Esophagus muscularis mucosa (tissue), 4 donors: Measurements from ENCODE around the gene PNPLA4. TPM values are rescaled to one million over a fixed set of nuclear protein-coding genes. Genes with fewer than 3 reads are reported as not detected.

Experiments used
- DNase-seq: peaks from one replicate; pipeline ENCODE4 v3.0.0-alpha.2; 2017; ENCODE audit errors: extremely low spot score
- H3K27ac ChIP-seq, 4 donors: fragments of 200-600 bp; sonication (generic); replicated peaks in 1 of 4; 1 replicate in 3 of 4; 2 replicates in 1 of 4; pipeline ENCODE4 v1.5.1; 2016 to 2019; ENCODE audit warnings: mild to moderate bottlenecking in 1 of 4
- H3K27me3 ChIP-seq, 4 donors: fragments of 200-600 bp; sonication (generic); one replicate each; pipeline versions ENCODE4 v1.5.1 to v1.6.0; 2016 to 2019
- H3K36me3 ChIP-seq, 4 donors: fragments of 200-600 bp; sonication (generic); one replicate each; pipeline ENCODE4 v1.5.1; 2016 to 2019
- H3K4me1 ChIP-seq, 4 donors: fragments of 200-600 bp; sonication (generic); one replicate each; pipeline ENCODE4 v1.5.1; 2016 to 2019
- H3K4me3 ChIP-seq, 4 donors: fragments of 200-600 bp; sonication (generic); 1 replicate in 2 of 4; 2 replicates in 2 of 4; pipeline ENCODE4 v1.5.1; 2016 to 2019; ENCODE audit warnings: mild to moderate bottlenecking in 4 of 4, moderate library complexity in 1 of 4
- H3K9me3 ChIP-seq, 4 donors: fragments of 200-600 bp; sonication (generic); 1 replicate in 3 of 4; 2 replicates in 1 of 4; pipeline ENCODE4 v1.5.1; 2016 to 2019
- EP300 ChIP-seq: sonication (generic); formaldehyde crosslinking; IDR thresholded peaks from one replicate; pipeline ENCODE4 v1.6.1; 2017; ENCODE audit warnings: antibody characterized with exemption
- POLR2A ChIP-seq: fragments of 450-650 bp; IDR thresholded peaks from one replicate; pipeline ENCODE4 v1.6.1; 2017; ENCODE audit warnings: antibody characterized with exemption, moderate library complexity, mild to moderate bottlenecking, low read depth
- POLR2AphosphoS5 ChIP-seq, 2 donors: sonication (generic); formaldehyde crosslinking; IDR thresholded peaks; one replicate each; pipeline ENCODE4 v1.6.1; 2017; ENCODE audit warnings: antibody characterized with exemption in 2 of 2
- WGBS: methylation state at CpG from one replicate; pipeline ENCODE4 v1.1.5; 2018; 5-methylcytosine and 5-hydroxymethylcytosine counted together
- intact Hi-C: fragments of 100-400 bp; cut with DNase I; formaldehyde crosslinking; loops from one replicate; pipeline ENCODE4 v1.15.1; 2023
- total RNA-seq, 4 donors: library from RNA; depleted of rRNA; stranded (reverse); fragments of >200 nt; gene quantifications; one replicate each; pipeline versions ENCODE4 v1.1.0 to v1.2.1, GENCODE V29; 2016
- TF ChIP-seq, protein P1 (sequence below), 3 experiments: fragments of 200-600 bp in 2 of 3; fragments of 450-650 bp in 1 of 3; sonication (generic) in 2 of 3; IDR thresholded peaks; one replicate each; pipeline ENCODE4 v1.5.1; 2017 to 2019; ENCODE audit warnings: antibody characterized with exemption in 3 of 3, mild to moderate bottlenecking in 2 of 3, moderate library complexity in 1 of 3

The PNPLA4 gene
- total RNA-seq, 4 donors from 2014 or later: 10.3 to 19.1 (median 13.1) TPM

DNA sequence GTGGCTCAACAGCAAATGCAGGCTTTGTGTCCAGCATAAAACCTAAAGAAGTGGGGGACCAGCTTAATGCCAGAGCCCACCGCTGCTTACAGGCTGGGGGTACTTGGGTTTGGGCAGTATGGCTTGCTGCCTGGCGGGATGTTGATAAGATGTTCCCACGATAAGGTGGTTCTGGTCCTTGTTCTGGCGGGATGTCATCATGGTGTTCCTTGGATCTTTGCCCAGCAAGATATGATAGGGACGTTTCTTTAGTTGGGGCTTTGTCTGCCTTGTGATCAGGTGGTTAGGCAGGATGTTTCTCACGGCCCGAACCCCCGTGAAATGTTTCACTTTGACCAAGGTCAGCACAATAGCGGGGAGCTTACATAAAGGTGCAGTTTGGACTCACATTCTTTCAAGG, 35.3 kb downstream of the PNPLA4 start:
- Histone ChIP-seq H3K36me3 (peaks cover 0 to 5% (median 2%) of the 10 kb centered on the region in 4 donors), H3K4me3 (no peak overlapping the region), H3K9me3 (no peaks in the 10 kb centered on the region), H3K4me1 (no peaks in the 10 kb centered on the region), H3K27ac (no peak overlapping the region), H3K27me3 (no peaks in the 10 kb centered on the region)
- TF ChIP-seq POLR2AphosphoS5 (IDR thresholded peaks at IDR 0.05) (no peak), POLR2A (no peak), EP300 (no peak)
- TF ChIP-seq, protein P1, sequence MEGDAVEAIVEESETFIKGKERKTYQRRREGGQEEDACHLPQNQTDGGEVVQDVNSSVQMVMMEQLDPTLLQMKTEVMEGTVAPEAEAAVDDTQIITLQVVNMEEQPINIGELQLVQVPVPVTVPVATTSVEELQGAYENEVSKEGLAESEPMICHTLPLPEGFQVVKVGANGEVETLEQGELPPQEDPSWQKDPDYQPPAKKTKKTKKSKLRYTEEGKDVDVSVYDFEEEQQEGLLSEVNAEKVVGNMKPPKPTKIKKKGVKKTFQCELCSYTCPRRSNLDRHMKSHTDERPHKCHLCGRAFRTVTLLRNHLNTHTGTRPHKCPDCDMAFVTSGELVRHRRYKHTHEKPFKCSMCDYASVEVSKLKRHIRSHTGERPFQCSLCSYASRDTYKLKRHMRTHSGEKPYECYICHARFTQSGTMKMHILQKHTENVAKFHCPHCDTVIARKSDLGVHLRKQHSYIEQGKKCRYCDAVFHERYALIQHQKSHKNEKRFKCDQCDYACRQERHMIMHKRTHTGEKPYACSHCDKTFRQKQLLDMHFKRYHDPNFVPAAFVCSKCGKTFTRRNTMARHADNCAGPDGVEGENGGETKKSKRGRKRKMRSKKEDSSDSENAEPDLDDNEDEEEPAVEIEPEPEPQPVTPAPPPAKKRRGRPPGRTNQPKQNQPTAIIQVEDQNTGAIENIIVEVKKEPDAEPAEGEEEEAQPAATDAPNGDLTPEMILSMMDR (IDR thresholded peaks at IDR 0.05): no peak
- intact Hi-C loops: no loop called here
- 87% methylated on average over 5 of the region's 9 CpGs for WGBS
- no peak for DNase-seq

DNA sequence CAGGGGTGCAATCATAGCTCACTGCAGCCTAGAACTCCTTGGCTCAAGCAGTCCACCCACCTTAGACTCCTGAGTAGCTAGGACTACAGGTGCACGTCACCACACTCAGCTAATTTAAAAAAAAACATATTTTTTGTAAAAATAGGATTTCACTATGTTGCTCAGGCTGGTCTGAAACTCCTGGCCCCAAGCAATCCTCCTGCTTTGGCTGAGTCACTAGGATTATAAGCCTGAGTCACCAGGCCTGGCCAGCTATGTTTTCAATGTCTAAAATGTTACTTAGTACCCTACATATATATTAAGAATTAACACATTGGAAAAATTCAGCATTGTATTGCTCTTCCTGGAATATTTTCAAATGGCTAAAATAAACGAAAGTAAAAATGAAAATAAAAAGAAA, 37.5 kb downstream of the PNPLA4 start:
- 74% methylated on average over 2 of the region's 2 CpGs for WGBS
- intact Hi-C loops: loop anchor here (10.0 kb wide), 1 partner anchor 55 kb away; no protein-coding TSS in a partner anchor
- Histone ChIP-seq H3K4me3 (no peak overlapping the region), H3K27ac (no peak overlapping the region), H3K9me3 (no peaks in the 10 kb centered on the region), H3K27me3 (no peaks in the 10 kb centered on the region), H3K4me1 (no peaks in the 10 kb centered on the region), H3K36me3 (no peaks in the 10 kb centered on the region)
- DNase-seq: no peak
- TF ChIP-seq, protein P1 (IDR thresholded peaks at IDR 0.05): no peak

DNA sequence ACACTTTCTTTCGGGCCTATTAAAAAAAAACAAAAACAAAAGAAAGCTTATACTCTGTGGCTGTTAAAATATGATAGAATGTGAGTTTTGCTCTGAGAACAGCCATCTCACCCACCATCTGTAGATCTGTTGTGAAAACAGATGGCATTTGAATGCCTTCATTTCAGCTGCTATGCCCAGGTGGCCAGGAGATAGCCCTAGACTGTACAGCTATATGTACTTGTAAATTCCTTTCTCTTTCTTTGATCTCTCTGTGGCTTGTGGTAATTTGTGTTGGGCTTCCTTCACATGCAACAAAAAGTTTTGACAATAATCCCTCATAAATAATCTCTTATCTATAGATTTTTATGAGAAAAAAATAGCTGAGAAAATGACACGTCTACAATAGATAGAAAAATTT, 38.1 kb downstream of the PNPLA4 start:
- intact Hi-C loops: loop anchor here (10.0 kb wide), 1 partner anchor 56 kb away; no protein-coding TSS in a partner anchor
- WGBS: 89% methylated on average over 2 of the region's 2 CpGs
- no peak for DNase-seq

DNA sequence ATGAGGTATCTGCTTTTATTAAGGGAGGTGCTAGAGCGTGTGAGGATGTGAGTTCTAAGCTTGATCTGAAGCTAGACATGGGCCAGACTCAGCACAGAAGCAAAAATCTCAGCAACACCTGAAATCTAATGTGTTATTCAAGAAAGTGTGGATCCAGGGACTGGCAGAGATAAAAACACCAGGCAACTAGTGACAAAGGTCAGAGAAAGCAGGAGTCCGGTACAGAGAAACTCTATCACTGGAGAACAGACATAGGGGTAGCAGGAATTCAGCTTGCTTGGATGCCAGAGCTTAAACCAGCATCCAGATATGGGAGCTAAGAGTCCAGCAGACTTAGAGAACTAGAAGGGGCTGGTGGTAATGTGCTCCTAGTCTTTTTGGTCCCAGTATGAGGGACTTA, 50.3 kb downstream of the PNPLA4 start:
- H3K36me3 ChIP-seq: no peaks in the 10 kb centered on the region
- no peaks in the 10 kb centered on the region for H3K27me3 ChIP-seq
- TF ChIP-seq, protein P1 (IDR thresholded peaks at IDR 0.05): no peak
- TF ChIP-seq POLR2AphosphoS5 (IDR thresholded peaks at IDR 0.05): no peak
- TF ChIP-seq POLR2A: no peak
- no peak for TF ChIP-seq EP300
- no peak for DNase-seq
- H3K27ac ChIP-seq: no peak overlapping the region
- H3K4me1 ChIP-seq: no peaks in the 10 kb centered on the region
- WGBS: 88% methylated on average over 2 of the region's 2 CpGs
- no peaks in the 10 kb centered on the region for H3K9me3 ChIP-seq
- intact Hi-C loops: no loop called here
- no peak overlapping the region for H3K4me3 ChIP-seq

More for the DNA sequence above, 38.1 kb downstream of the PNPLA4 start:
- Histone ChIP-seq H3K27ac (no peak overlapping the region), H3K27me3 (no peaks in the 10 kb centered on the region), H3K4me3 (no peak overlapping the region), H3K36me3 (no peaks in the 10 kb centered on the region), H3K9me3 (no peaks in the 10 kb centered on the region), H3K4me1 (no peaks in the 10 kb centered on the region)
- TF ChIP-seq, protein P1 (IDR thresholded peaks at IDR 0.05): no peak
- TF ChIP-seq POLR2AphosphoS5 (IDR thresholded peaks at IDR 0.05) (no peak), EP300 (no peak), POLR2A (no peak)

DNA sequence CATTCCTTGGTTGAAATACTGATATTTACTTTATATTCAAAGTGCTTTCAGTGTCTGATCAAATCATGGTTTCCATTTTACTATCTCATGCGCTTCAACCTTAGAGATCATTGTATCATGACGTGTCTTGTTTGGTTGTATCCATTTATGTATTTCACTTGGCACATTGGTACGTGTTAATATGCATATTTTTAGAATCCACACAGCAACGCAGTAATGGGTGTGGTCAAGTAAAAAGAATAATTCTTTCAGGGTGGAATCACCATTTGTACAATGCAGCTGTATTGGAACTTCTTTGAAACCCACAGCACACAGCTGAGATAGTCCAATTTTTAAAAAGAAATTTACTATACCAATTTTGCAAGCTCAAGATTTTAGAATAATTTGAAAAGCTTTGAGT, 55.2 kb downstream of the PNPLA4 start:
- DNase-seq: no peak
- intact Hi-C loops: no loop called here
- WGBS: 73% methylated on average over 4 of the region's 4 CpGs
- TF ChIP-seq, protein P1 (IDR thresholded peaks at IDR 0.05): no peak
- TF ChIP-seq POLR2AphosphoS5 (IDR thresholded peaks at IDR 0.05): no peak
- TF ChIP-seq EP300: no peak
- no peak for TF ChIP-seq POLR2A
- H3K4me3 ChIP-seq: no peak overlapping the region
- H3K27me3 ChIP-seq: no peaks in the 10 kb centered on the region
- no peaks in the 10 kb centered on the region for H3K36me3 ChIP-seq
- no peak overlapping the region for H3K27ac ChIP-seq
- H3K9me3 ChIP-seq: no peaks in the 10 kb centered on the region
- H3K4me1 ChIP-seq: no peaks in the 10 kb centered on the region
